ENCODE results near the gene PACSIN1. TPM values are rescaled to one million over a fixed set of nuclear protein-coding genes. Genes with fewer than 3 reads are reported as not detected.

Gene PACSIN1
- total and polyA plus RNA-seq, 2 experiments from 2014 or later: 0.05 to 0.37 TPM

- Histone ChIP-seq H3K4me3 (no peak overlapping the region), H3K36me3 (replicated peaks; ENCODE audit: insufficient read depth, low read depth) (no peaks in the 10 kb centered on the region), H3K27ac (no peak overlapping the region), H3K4me1 (ENCODE audit: insufficient read depth) (no peaks in the 10 kb centered on the region), H2AFZ (no peak overlapping the region), H4K20me1 (ENCODE audit: insufficient read depth, poor library complexity, severe bottlenecking) (no peaks in the 10 kb centered on the region), H3K79me2 (no peaks in the 10 kb centered on the region), H3K27me3 (no peaks in the 10 kb centered on the region), H3K9me3 (ENCODE audit: low read depth) (no peaks in the 10 kb centered on the region), H3K4me2 (no peak overlapping the region), H3K9me2 (replicated peaks; ENCODE audit: insufficient read depth) (no peaks in the 10 kb centered on the region)
- WGBS (ENCODE audit: low lambda C conversion rate, missing lambda C conversion rate): 80% methylated on average over 2 of the region's 2 CpGs
- no peak for TF ChIP-seq EZH2phosphoT487 (IDR thresholded peaks at IDR 0.05; ENCODE audit: low read depth, severe bottlenecking, unreplicated experiment)
- TF ChIP-seq CTCF (IDR thresholded peaks at IDR 0.05; ENCODE audit: poor library complexity): no peak
- no peak for TF ChIP-seq EZH2 (IDR thresholded peaks at IDR 0.05; ENCODE audit: borderline replicate concordance)
- no peak for DNase-seq (ENCODE audit: low spot score)
Observed at GRCh38 chr6:34561227-34561530, 95.3 kb downstream of the PACSIN1 start.

DNA sequence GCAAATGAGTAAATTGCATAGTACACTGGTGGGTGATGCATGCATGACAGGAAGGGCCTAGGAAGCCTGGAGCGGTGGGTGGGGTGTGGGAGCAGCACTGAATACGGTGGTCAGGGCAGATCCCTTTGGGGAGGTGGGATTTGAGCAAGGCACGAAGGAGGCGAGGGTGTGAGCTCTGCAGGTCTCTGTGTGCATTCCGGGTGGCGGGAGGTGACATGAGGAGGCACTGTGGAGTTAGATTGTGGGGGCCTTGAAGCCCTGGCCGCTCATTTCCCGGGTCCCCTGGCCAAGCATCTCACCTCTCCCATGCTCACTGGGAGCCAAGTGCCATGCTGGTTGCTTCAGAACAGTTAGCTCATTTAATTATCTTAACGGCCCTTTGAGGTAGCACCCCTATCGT is 96.5 kb downstream of the PACSIN1 start:
- no peaks in the 10 kb centered on the region for H3K4me1 ChIP-seq (ENCODE audit: insufficient read depth)
- H3K27me3 ChIP-seq: no peaks in the 10 kb centered on the region
- no peaks in the 10 kb centered on the region for H3K79me2 ChIP-seq
- H4K20me1 ChIP-seq (ENCODE audit: insufficient read depth, poor library complexity, severe bottlenecking): no peaks in the 10 kb centered on the region
- H3K9me2 ChIP-seq (replicated peaks; ENCODE audit: insufficient read depth): no peaks in the 10 kb centered on the region
- H3K9me3 ChIP-seq (ENCODE audit: low read depth): no peaks in the 10 kb centered on the region
- 80% methylated on average over 10 of the region's 10 CpGs for WGBS (ENCODE audit: low lambda C conversion rate, missing lambda C conversion rate)
- no peak for DNase-seq (ENCODE audit: low spot score)
- no peak for TF ChIP-seq EZH2phosphoT487 (IDR thresholded peaks at IDR 0.05; ENCODE audit: low read depth, severe bottlenecking, unreplicated experiment)
- no peak for TF ChIP-seq EZH2 (IDR thresholded peaks at IDR 0.05; ENCODE audit: borderline replicate concordance)
- TF ChIP-seq CTCF (IDR thresholded peaks at IDR 0.05; ENCODE audit: poor library complexity): no peak
- no peak overlapping the region for H2AFZ ChIP-seq
- no peak overlapping the region for H3K27ac ChIP-seq
- H3K4me3 ChIP-seq: no peak overlapping the region
- no peak overlapping the region for H3K4me2 ChIP-seq
- no peaks in the 10 kb centered on the region for H3K36me3 ChIP-seq (replicated peaks; ENCODE audit: insufficient read depth, low read depth)

- H3K4me3 ChIP-seq: no peak overlapping the region
- TF ChIP-seq CTCF (IDR thresholded peaks at IDR 0.05; ENCODE audit: poor library complexity): no peak
- no peak for TF ChIP-seq EZH2 (IDR thresholded peaks at IDR 0.05; ENCODE audit: borderline replicate concordance)
- no peak for TF ChIP-seq EZH2phosphoT487 (IDR thresholded peaks at IDR 0.05; ENCODE audit: low read depth, severe bottlenecking, unreplicated experiment)
- no peaks in the 10 kb centered on the region for H4K20me1 ChIP-seq (ENCODE audit: insufficient read depth, poor library complexity, severe bottlenecking)
- DNase-seq (ENCODE audit: low spot score): no peak
- no peak overlapping the region for H2AFZ ChIP-seq
- H3K9me2 ChIP-seq (replicated peaks; ENCODE audit: insufficient read depth): no peaks in the 10 kb centered on the region
- no peak overlapping the region for H3K4me2 ChIP-seq
- H3K36me3 ChIP-seq (replicated peaks; ENCODE audit: insufficient read depth, low read depth): no peaks in the 10 kb centered on the region
- H3K4me1 ChIP-seq (ENCODE audit: insufficient read depth): no peaks in the 10 kb centered on the region
- H3K27ac ChIP-seq: no peak overlapping the region
- no peaks in the 10 kb centered on the region for H3K79me2 ChIP-seq
- WGBS (ENCODE audit: low lambda C conversion rate, missing lambda C conversion rate): 33% methylated on average over 14 of the region's 15 CpGs
- H3K27me3 ChIP-seq: no peaks in the 10 kb centered on the region
- H3K9me3 ChIP-seq (ENCODE audit: low read depth): no peaks in the 10 kb centered on the region
Observed at GRCh38 chr6:34562861-34563512, 97.1 kb downstream of the PACSIN1 start.

- no peak for TF ChIP-seq EZH2 (IDR thresholded peaks at IDR 0.05; ENCODE audit: borderline replicate concordance)
- TF ChIP-seq CTCF (IDR thresholded peaks at IDR 0.05; ENCODE audit: poor library complexity): no peak
- TF ChIP-seq EZH2phosphoT487 (IDR thresholded peaks at IDR 0.05; ENCODE audit: low read depth, severe bottlenecking, unreplicated experiment): no peak
Observed at GRCh38 chr6:34563513-34563870, 97.6 kb downstream of the PACSIN1 start.

More at GRCh38 chr6:34563513-34563870, 97.6 kb downstream of the PACSIN1 start:
- Histone ChIP-seq H3K79me2 (no peaks in the 10 kb centered on the region), H3K4me2 (no peak overlapping the region), H3K36me3 (replicated peaks; ENCODE audit: insufficient read depth, low read depth) (no peaks in the 10 kb centered on the region), H3K27ac (no peak overlapping the region), H3K4me1 (ENCODE audit: insufficient read depth) (no peaks in the 10 kb centered on the region), H3K9me2 (replicated peaks; ENCODE audit: insufficient read depth) (no peaks in the 10 kb centered on the region), H3K27me3 (no peaks in the 10 kb centered on the region), H4K20me1 (ENCODE audit: insufficient read depth, poor library complexity, severe bottlenecking) (no peaks in the 10 kb centered on the region), H2AFZ (no peak overlapping the region), H3K4me3 (no peak overlapping the region), H3K9me3 (ENCODE audit: low read depth) (no peaks in the 10 kb centered on the region)
- no peak for DNase-seq (ENCODE audit: low spot score)
- 63% methylated on average over 7 of the region's 7 CpGs for WGBS (ENCODE audit: low lambda C conversion rate, missing lambda C conversion rate)

Measured in hepatocyte (in vitro differentiated cells).